ENCODE data around the gene KRR1.
"Not testable (repeated sequence)": the region's sequence is repeated elsewhere in the genome, so short reads cannot be mapped to it uniquely, and the experiment has no call there.

Gene KRR1

DNA sequence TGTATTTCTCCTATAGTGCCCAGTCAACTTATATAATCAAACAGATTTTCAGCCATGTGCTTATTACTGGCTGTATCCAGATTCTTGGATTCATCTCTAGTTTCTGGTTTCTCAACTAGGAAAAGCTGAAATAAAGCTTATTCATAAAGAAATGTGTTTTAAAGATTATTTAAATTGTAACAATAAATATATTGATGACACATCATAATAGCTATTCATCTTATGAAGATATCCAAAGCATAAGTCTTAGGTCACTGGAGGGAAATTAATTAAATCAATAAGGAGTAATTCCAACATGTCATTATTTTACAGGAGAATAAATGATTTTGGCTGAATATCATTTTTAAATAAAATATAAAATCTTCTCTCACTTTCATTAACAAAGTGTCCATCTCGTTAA lies 32.1 kb upstream of the KRR1 start:
- Mint-ChIP-seq H3K27me3 (peaks cover 54% of the 10 kb centered on the region), H3K9me3 (no peaks in the 10 kb centered on the region), H3K27ac (ENCODE audit: low read depth) (no peak overlapping the region), H3K4me3 (no peak overlapping the region), H3K36me3 (ENCODE audit: insufficient read depth) (no peaks in the 10 kb centered on the region), H3K4me1 (no peaks in the 10 kb centered on the region)
- DNase-seq (ENCODE audit: low spot score in 2 of 2) (no peak), ATAC-seq (replicated peaks; ENCODE audit: extremely low read depth, poor library complexity, severe bottlenecking) (no peak)

DNA sequence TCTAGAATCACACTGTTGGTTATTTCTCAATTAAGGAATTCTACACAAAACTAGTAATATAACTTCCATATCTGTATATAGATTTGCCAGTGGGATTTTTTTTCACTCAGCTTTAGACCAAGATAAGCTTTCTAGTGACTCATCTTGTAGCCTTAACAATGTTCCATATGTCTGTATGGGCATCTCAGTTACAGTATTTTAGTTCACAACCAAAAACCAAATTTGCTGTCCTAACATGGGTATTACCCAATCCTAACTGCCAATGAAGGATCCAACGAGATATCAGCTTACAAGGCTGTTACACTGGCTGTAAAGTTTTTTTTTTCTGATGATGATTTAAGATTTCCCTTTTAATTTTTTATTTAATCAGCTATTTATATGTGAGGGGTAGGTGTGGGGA lies 31.5 kb upstream of the KRR1 start:
- ATAC-seq (replicated peaks; ENCODE audit: extremely low read depth, poor library complexity, severe bottlenecking) (no peak), DNase-seq (ENCODE audit: low spot score in 2 of 2) (no peak)
- Mint-ChIP-seq H3K27ac (ENCODE audit: low read depth) (no peak overlapping the region), H3K9me3 (no peaks in the 10 kb centered on the region), H3K27me3 (peaks cover 48% of the 10 kb centered on the region), H3K36me3 (ENCODE audit: insufficient read depth) (no peaks in the 10 kb centered on the region), H3K4me1 (no peaks in the 10 kb centered on the region), H3K4me3 (no peak overlapping the region)

DNA sequence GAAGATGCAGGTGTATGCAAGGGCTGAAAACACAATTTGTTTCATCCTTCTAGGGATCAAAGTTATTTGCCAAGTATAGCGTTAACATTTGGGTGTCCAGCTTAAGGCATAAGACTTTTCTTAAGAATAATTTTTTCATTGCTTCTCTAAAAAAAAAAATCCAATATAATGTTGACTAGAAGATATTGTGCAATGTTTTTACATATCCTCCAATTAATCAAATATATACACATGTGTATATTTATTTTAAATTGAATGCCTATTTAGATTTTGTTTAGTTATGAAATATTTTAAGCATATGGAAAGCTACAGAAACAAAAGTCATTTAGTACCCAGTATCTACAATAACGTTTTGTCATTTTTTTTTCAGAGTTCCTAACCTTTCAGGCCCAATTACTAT lies 28.5 kb upstream of the KRR1 start:
- H3K9me3 Mint-ChIP-seq: no peaks in the 10 kb centered on the region
- peaks cover 27% of the 10 kb centered on the region for H3K27me3 Mint-ChIP-seq
- no peak overlapping the region for H3K4me3 Mint-ChIP-seq
- DNase-seq (ENCODE audit: low spot score in 2 of 2) (no peak), ATAC-seq (replicated peaks; ENCODE audit: extremely low read depth, poor library complexity, severe bottlenecking) (no peak)
- no peak overlapping the region for H3K27ac Mint-ChIP-seq (ENCODE audit: low read depth)
- no peaks in the 10 kb centered on the region for H3K4me1 Mint-ChIP-seq
- no peaks in the 10 kb centered on the region for H3K36me3 Mint-ChIP-seq (ENCODE audit: insufficient read depth)

GRCh38 chr12:75533239-75533638 lies 21.8 kb upstream of the KRR1 start:
- Mint-ChIP-seq H3K4me3 (no peak overlapping the region), H3K9me3 (no peaks in the 10 kb centered on the region), H3K27ac (ENCODE audit: low read depth) (no peak overlapping the region), H3K4me1 (no peaks in the 10 kb centered on the region), H3K27me3 (peaks cover 9% of the 10 kb centered on the region), H3K36me3 (ENCODE audit: insufficient read depth) (no peaks in the 10 kb centered on the region)
- no peak for ATAC-seq (replicated peaks; ENCODE audit: extremely low read depth, poor library complexity, severe bottlenecking)
- DNase-seq (ENCODE audit: low spot score in 2 of 2): no peak

DNA sequence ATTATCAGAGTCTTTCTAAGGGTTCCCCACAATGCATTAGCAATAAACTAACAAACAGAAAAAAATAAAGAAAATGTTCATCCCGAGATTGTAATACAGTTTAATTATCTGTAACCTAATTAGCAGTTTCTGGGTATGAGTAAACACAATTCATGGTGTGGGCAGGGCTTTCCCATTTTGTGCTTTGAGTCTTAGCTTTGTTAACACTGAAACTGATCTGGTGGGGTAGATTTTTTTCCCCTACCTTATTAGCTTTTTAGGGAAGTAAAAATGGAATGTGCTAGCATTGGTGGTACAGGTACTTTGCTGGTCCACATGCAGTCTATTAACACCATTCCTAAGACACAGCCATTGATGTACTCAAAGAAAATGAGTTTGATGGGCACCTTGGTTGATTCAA lies 18.4 kb upstream of the KRR1 start:
- Mint-ChIP-seq H3K4me1 (peaks cover 7% of the 10 kb centered on the region), H3K36me3 (ENCODE audit: insufficient read depth) (no peaks in the 10 kb centered on the region), H3K27ac (ENCODE audit: low read depth) (no peak overlapping the region), H3K27me3 (peaks cover 33% of the 10 kb centered on the region), H3K4me3 (no peak overlapping the region), H3K9me3 (no peaks in the 10 kb centered on the region)
- ATAC-seq (replicated peaks; ENCODE audit: extremely low read depth, poor library complexity, severe bottlenecking) (no peak), DNase-seq (ENCODE audit: low spot score in 2 of 2) (no peak)

DNA sequence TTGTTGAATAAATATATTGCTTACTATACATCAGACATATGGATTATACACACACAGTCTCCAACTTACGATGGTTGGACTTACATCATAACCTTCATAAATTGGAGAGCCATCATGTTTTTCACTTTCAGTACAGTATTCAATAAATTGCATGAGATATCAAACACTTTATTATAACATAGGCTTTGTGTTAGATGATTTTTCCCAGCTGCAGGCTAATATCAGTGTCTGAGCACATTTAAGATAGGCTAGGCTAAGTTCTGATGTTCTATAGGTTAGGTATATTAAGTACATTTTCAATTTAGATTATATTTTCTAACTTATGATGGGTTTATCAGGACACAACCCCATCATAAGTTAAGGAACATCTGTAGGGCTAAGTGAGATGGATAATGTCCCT lies 17.9 kb upstream of the KRR1 start:
- DNase-seq (ENCODE audit: low spot score in 2 of 2) (no peak), ATAC-seq (replicated peaks; ENCODE audit: extremely low read depth, poor library complexity, severe bottlenecking) (no peak)
- Mint-ChIP-seq H3K27me3 (peaks cover 36% of the 10 kb centered on the region), H3K4me1 (peaks cover 7% of the 10 kb centered on the region), H3K36me3 (ENCODE audit: insufficient read depth) (no peaks in the 10 kb centered on the region), H3K27ac (ENCODE audit: low read depth) (no peak overlapping the region), H3K4me3 (no peak overlapping the region), H3K9me3 (no peaks in the 10 kb centered on the region)

- Mint-ChIP-seq H3K9me3 (no peaks in the 10 kb centered on the region), H3K27ac (ENCODE audit: low read depth) (no peak overlapping the region), H3K4me1 (peaks cover 7% of the 10 kb centered on the region), H3K36me3 (ENCODE audit: insufficient read depth) (no peaks in the 10 kb centered on the region), H3K4me3 (no peak overlapping the region), H3K27me3 (peaks cover 40% of the 10 kb centered on the region)
- DNase-seq (ENCODE audit: low spot score in 2 of 2): no peak
- ATAC-seq (replicated peaks; ENCODE audit: extremely low read depth, poor library complexity, severe bottlenecking): no peak
These were observed 17.3 kb upstream of the KRR1 start for GRCh38 chr12:75528692-75529091.

DNA sequence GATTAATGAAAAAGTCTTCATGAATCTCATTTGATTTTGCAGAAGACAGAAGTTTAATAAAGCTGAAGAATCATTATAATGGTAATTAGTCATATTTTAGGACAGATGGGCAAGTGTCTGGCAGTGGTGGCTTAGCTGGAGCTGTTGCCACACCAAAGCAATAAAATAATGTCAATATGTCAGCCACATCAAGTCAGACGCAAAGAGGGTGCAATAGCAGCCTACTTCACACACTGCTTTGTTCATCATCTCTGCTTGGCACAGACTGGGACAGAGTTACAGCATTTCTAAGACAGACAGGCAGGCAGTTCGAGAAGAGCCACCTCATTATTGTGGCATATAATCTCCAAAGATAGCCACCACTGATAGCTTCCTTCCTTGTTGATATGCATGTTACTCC lies 16.9 kb upstream of the KRR1 start:
- Mint-ChIP-seq H3K4me3 (no peak overlapping the region), H3K9me3 (no peaks in the 10 kb centered on the region), H3K27ac (ENCODE audit: low read depth) (no peak overlapping the region), H3K36me3 (ENCODE audit: insufficient read depth) (no peaks in the 10 kb centered on the region), H3K4me1 (peaks cover 7% of the 10 kb centered on the region), H3K27me3 (peaks cover 44% of the 10 kb centered on the region)
- DNase-seq (ENCODE audit: low spot score in 2 of 2) (no peak), ATAC-seq (replicated peaks; ENCODE audit: extremely low read depth, poor library complexity, severe bottlenecking) (no peak)

- ATAC-seq (replicated peaks; ENCODE audit: extremely low read depth, poor library complexity, severe bottlenecking): no peak
- no peak for DNase-seq (ENCODE audit: low spot score in 2 of 2)
These were observed 15.5 kb upstream of the KRR1 start for GRCh38 chr12:75526655-75527511.

GRCh38 chr12:75525263-75525662 lies 13.9 kb upstream of the KRR1 start:
- no peaks in the 10 kb centered on the region for H3K9me3 Mint-ChIP-seq
- H3K36me3 Mint-ChIP-seq (ENCODE audit: insufficient read depth): no peaks in the 10 kb centered on the region
- no peak overlapping the region for H3K4me3 Mint-ChIP-seq
- DNase-seq (ENCODE audit: low spot score in 2 of 2): no peak
- no peak overlapping the region for H3K27ac Mint-ChIP-seq (ENCODE audit: low read depth)
- peaks cover 7% of the 10 kb centered on the region for H3K4me1 Mint-ChIP-seq
- H3K27me3 Mint-ChIP-seq: peaks cover 65% of the 10 kb centered on the region
- no peak for ATAC-seq (replicated peaks; ENCODE audit: extremely low read depth, poor library complexity, severe bottlenecking)

More at GRCh38 chr12:75526655-75527511, 15.5 kb upstream of the KRR1 start:
- no peaks in the 10 kb centered on the region for H3K36me3 Mint-ChIP-seq (ENCODE audit: insufficient read depth)
- H3K27ac Mint-ChIP-seq (ENCODE audit: low read depth): no peak overlapping the region
- H3K4me3 Mint-ChIP-seq: no peak overlapping the region
- H3K27me3 Mint-ChIP-seq: peaks cover 58% of the 10 kb centered on the region
- H3K9me3 Mint-ChIP-seq: no peaks in the 10 kb centered on the region
- peaks cover 7% of the 10 kb centered on the region for H3K4me1 Mint-ChIP-seq

- H3K4me1 Mint-ChIP-seq; H3K9me3 Mint-ChIP-seq; H3K27ac Mint-ChIP-seq (ENCODE audit: low read depth); H3K36me3 Mint-ChIP-seq (ENCODE audit: insufficient read depth); H3K4me3 Mint-ChIP-seq; ATAC-seq (replicated peaks; ENCODE audit: extremely low read depth, poor library complexity, severe bottlenecking); DNase-seq (ENCODE audit: low spot score in 2 of 2): not testable (repeated sequence)
- peaks cover 72% of the 10 kb centered on the region for H3K27me3 Mint-ChIP-seq
These were observed 10.7 kb upstream of the KRR1 start for GRCh38 chr12:75522124-75522523.

- not testable (repeated sequence) for H3K4me1 Mint-ChIP-seq; DNase-seq (ENCODE audit: low spot score in 2 of 2); H3K27ac Mint-ChIP-seq (ENCODE audit: low read depth); H3K9me3 Mint-ChIP-seq; H3K4me3 Mint-ChIP-seq; ATAC-seq (replicated peaks; ENCODE audit: extremely low read depth, poor library complexity, severe bottlenecking); H3K36me3 Mint-ChIP-seq (ENCODE audit: insufficient read depth)
- H3K27me3 Mint-ChIP-seq: peaks cover 63% of the 10 kb centered on the region
These were observed 9.8 kb upstream of the KRR1 start for GRCh38 chr12:75521224-75521623.

DNA sequence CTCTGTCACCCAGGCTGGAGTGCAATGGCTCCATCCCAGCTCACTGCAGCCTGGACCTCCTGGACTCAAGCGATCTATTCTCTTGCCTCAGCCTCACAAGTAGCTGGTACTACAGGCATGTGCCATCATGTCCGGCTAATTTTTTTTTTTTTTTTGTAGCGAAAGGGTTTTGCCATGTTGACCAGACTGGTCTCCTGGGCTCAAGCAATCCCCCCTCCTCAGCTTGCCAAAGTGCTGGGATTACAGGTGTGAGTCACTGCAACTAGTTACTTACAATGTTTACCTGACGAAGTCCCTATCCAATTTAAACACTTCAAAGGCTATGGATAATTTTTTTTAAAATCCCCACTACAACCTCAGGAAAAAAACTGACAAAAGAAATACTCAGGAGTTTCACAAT lies 1.8 kb downstream of the KRR1 start:
- peak overlapping the region; percentile 99 for H3K4me3 Mint-ChIP-seq
- H3K4me1 Mint-ChIP-seq: peaks cover 33% of the 10 kb centered on the region
- ATAC-seq (replicated peaks; ENCODE audit: extremely low read depth, poor library complexity, severe bottlenecking) (no peak), DNase-seq (ENCODE audit: low spot score in 2 of 2) (no peak)
- no peak overlapping the region for H3K27ac Mint-ChIP-seq (ENCODE audit: low read depth)
- H3K27me3 Mint-ChIP-seq: no peaks in the 10 kb centered on the region
- H3K9me3 Mint-ChIP-seq: no peaks in the 10 kb centered on the region
- peaks cover 30% of the 10 kb centered on the region for H3K36me3 Mint-ChIP-seq (ENCODE audit: insufficient read depth)
